Adrenal gland (tissue), 5 donors: Measurements from ENCODE around the gene ZNF774.

Source experiments
- CTCF ChIP-seq, 6 experiments: fragments of 450-650 bp in 4 of 6; fragments of 200-600 bp in 2 of 6; sonication (generic) in 1 of 6; IDR thresholded peaks; 1 replicate in 5 of 6; 2 replicates in 1 of 6; pipeline versions ENCODE4 v1.5.1 to v1.8.0; 2016 to 2021; ENCODE audit warnings: antibody characterized with exemption in 6 of 6, mild to moderate bottlenecking in 2 of 6, moderate library complexity in 1 of 6
- POLR2A ChIP-seq, 2 donors: fragments of 450-650 bp; IDR thresholded peaks; one replicate each; pipeline ENCODE4 v1.6.1; 2017; ENCODE audit warnings: antibody characterized with exemption in 2 of 2, mild to moderate bottlenecking in 2 of 2, moderate library complexity in 1 of 2
- donor health status: DM: no; HTN: no; CAD: no.

DNA sequence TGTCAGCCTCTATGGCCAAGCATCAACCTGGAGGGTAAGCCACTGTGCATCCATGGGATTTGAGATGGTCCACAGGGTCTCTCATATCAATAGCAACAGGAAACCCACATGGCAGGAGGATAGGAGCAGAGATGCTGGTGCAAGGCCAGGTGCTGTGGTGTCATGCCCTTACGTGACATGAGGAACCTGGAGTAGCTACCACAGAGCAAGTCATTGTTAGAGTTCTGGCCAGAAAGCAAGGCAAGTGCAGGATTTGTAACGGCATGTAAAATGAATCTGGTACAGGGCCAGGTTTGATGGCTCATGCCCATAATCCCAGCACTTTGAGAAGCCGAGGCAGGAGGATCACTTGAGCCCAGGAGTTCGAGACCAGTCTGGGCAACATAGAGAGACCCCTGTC is 14.8 kb upstream of the ZNF774 start:
- TF ChIP-seq CTCF (IDR thresholded peaks at IDR 0.05) (no peak), POLR2A (IDR thresholded peaks at IDR 0.05) (no peak)
